Bronchus fibroblast of lung (primary cell): ENCODE data around the gene BRD8. TPM values are rescaled to one million over a fixed set of nuclear protein-coding genes. Genes with fewer than 3 reads are reported as not detected.

ENCODE experiments used
- total RNA-seq: library from RNA; depleted of rRNA; stranded (reverse); fragments of >200 nt; gene quantifications from 2 replicates; pipeline ENCODE4 v1.2.3, GENCODE V29; 2015

The BRD8 gene
- total RNA-seq: 30.9 and 31.3 TPM in 2 replicates

GRCh38 chr5:138178516-138179276, at the start of gene BRD8, which contains the start of gene KIF20A:
TSS of gene BRD8 (minus strand) at chr5:138178630. CDS start at chr5:138178614, 16 bp downstream.
TSS of gene KIF20A (plus strand) at chr5:138179112. CDS start at chr5:138179681, 569 bp downstream.

GRCh38 chr5:138213161-138214029, 35.0 kb upstream of the BRD8 start, which contains the start of gene CDC23:
TSS of gene CDC23 (minus strand) at chr5:138213323. CDS start at chr5:138213312, 11 bp downstream.

GRCh38 chr5:138138949-138139780, 39.3 kb downstream of the BRD8 start, which contains the start of gene NME5:
TSS of gene NME5 (minus strand) at chr5:138139428. CDS start at chr5:138138780, 648 bp downstream.

Other genes starting within 250 kb of the BRD8 start
- 1.9 and 4.2 TPM in 2 replicates for gene FAM13B, start 145.6 kb downstream of the BRD8 start, total RNA-seq
- gene WNT8A, start 94.6 kb downstream of the BRD8 start, total RNA-seq: not detected in 2 replicates
- gene NME5, start 39.2 kb downstream of the BRD8 start, total RNA-seq: 0.84 and 1.6 TPM in 2 replicates
- 103 and 105 TPM in 2 replicates for gene KIF20A, start 482 bp upstream of the BRD8 start, total RNA-seq
- 16.2 and 17.0 TPM in 2 replicates for gene CDC23, start 34.7 kb upstream of the BRD8 start, total RNA-seq
- not detected in 2 replicates for gene GFRA3, start 96.0 kb upstream of the BRD8 start, total RNA-seq
- gene CDC25C, start 153.2 kb upstream of the BRD8 start, total RNA-seq: 21.9 and 29.4 TPM in 2 replicates
- 21.3 and 28.6 TPM in 2 replicates for gene FAM53C, start 159.6 kb upstream of the BRD8 start, total RNA-seq
- 18.7 and 21.5 TPM in 2 replicates for gene KDM3B, start 174.1 kb upstream of the BRD8 start, total RNA-seq